IMR-90 (cell line): Measurements from ENCODE around the gene BCL11B. TPM values are rescaled to one million over a fixed set of nuclear protein-coding genes. Genes with fewer than 3 reads are reported as not detected.

Experiments
- ATAC-seq: fragments of 200-7000 bp; cut with Tn5 transposase; 2 replicates; pipeline ENCODE4 v1.9.1; 2020; ENCODE audit warnings: low read depth, mild to moderate bottlenecking, moderate library complexity
- BruUV-seq: library from RNA; stranded (reverse); fragments of 400-500 nt; replicated peaks from 2 replicates; lab custom pipeline; 2021; lab: Mats Ljungman, UMichigan
- CTCF ChIA-PET: fragments of 300-600 bp; formaldehyde crosslinking; extraction: SDS; loops from one replicate; lab custom pipeline; 2021; ENCODE audit warnings: antibody characterized with exemption; lab: Yijun Ruan, JAX
- POLR2A ChIA-PET: fragments of 300-600 bp; sonication (Branson Sonifier 250); formaldehyde crosslinking; loops from one replicate; lab custom pipeline; 2022; ENCODE audit warnings: antibody characterized with exemption; ENCODE audit not compliant: unreplicated experiment; lab: Charles Lee
- DNase-seq: peaks from one replicate; pipeline ENCODE4 v3.0.0; 2013
- H2AFZ ChIP-seq: replicated peaks from 2 replicates; pipeline ENCODE3; 2013; ENCODE audit warnings: low read length, mild to moderate bottlenecking; ENCODE audit not compliant: poor library complexity
- H2AK5ac ChIP-seq: 2 replicates; pipeline ENCODE4 v1.6.1; 2013; ENCODE audit warnings: low read depth, low read length, inconsistent platforms
- H2AK9ac ChIP-seq: replicated peaks from 2 replicates; pipeline ENCODE3; 2013; ENCODE audit warnings: mild to moderate bottlenecking, low read depth, low read length, moderate library complexity; ENCODE audit not compliant: poor library complexity
- H2BK120ac ChIP-seq: 2 replicates; pipeline ENCODE4 v1.6.1; 2013; ENCODE audit warnings: low read depth, low read length, inconsistent platforms
- H2BK15ac ChIP-seq: 3 replicates; pipeline ENCODE4 v1.6.1; 2013; ENCODE audit warnings: low read depth, low read length, inconsistent platforms
- H2BK20ac ChIP-seq: 2 replicates; pipeline ENCODE4 v1.6.1; 2013; ENCODE audit warnings: low read depth, mild to moderate bottlenecking, inconsistent platforms, low read length, moderate library complexity
- H2BK5ac ChIP-seq: 2 replicates; pipeline ENCODE4 v1.6.1; 2013; ENCODE audit warnings: mild to moderate bottlenecking, low read depth, low read length, inconsistent platforms; ENCODE audit not compliant: poor library complexity, severe bottlenecking
- H3K14ac ChIP-seq: replicated peaks from 2 replicates; pipeline ENCODE4 v1.6.1; 2013; ENCODE audit warnings: low read depth, low read length, inconsistent platforms
- H3K18ac ChIP-seq: 2 replicates; pipeline ENCODE4 v1.6.1; 2013; ENCODE audit warnings: low read depth, low read length, control low read depth
- H3K23ac ChIP-seq: 2 replicates; pipeline ENCODE4 v1.6.1; 2013; ENCODE audit warnings: low read depth, low read length, inconsistent platforms
- H3K27ac ChIP-seq: 2 replicates; pipeline ENCODE4 v1.5.1; 2013; ENCODE audit warnings: mild to moderate bottlenecking, control low read depth, low read length; ENCODE audit not compliant: insufficient read depth
- H3K27me3 ChIP-seq: 2 replicates; pipeline ENCODE4 v1.6.1; 2013; ENCODE audit warnings: low read length; ENCODE audit not compliant: control insufficient read depth, insufficient read depth
- H3K36me3 ChIP-seq: 2 replicates; pipeline ENCODE4 v1.6.1; 2013; ENCODE audit warnings: low read length, mixed read lengths; ENCODE audit not compliant: control insufficient read depth, insufficient read depth
- H3K4ac ChIP-seq: 2 replicates; pipeline ENCODE4 v1.6.1; 2013; ENCODE audit warnings: low read depth, low read length, inconsistent platforms
- H3K4me1 ChIP-seq: 2 replicates; pipeline ENCODE4 v1.6.1; 2013; ENCODE audit warnings: low read length, mixed read lengths; ENCODE audit not compliant: control insufficient read depth, insufficient read depth
- H3K4me2 ChIP-seq: 2 replicates; pipeline ENCODE4 v1.6.1; 2013; ENCODE audit warnings: low read depth, mild to moderate bottlenecking, control low read depth, low read length, moderate library complexity
- H3K4me3 ChIP-seq: 2 replicates; pipeline ENCODE4 v1.5.1; 2013; ENCODE audit warnings: low read depth, mild to moderate bottlenecking, control low read depth, low read length, moderate library complexity; ENCODE audit not compliant: insufficient read depth
- H3K56ac ChIP-seq: 2 replicates; pipeline ENCODE4 v1.6.1; 2013; ENCODE audit warnings: low read length, inconsistent platforms; ENCODE audit not compliant: insufficient read depth; ENCODE audit errors: extremely low read depth
- H3K79me1 ChIP-seq, 2 experiments: 2 replicates each; pipeline ENCODE4 v1.6.1; 2013; ENCODE audit warnings: low read length in 2 of 2, inconsistent platforms in 1 of 2, low read depth in 1 of 2
- H3K9ac ChIP-seq: 2 replicates; pipeline ENCODE4 v1.6.1; 2013; ENCODE audit warnings: low read depth, low read length, control low read depth
- H3K9me1 ChIP-seq: 2 replicates; pipeline ENCODE4 v1.6.1; 2013; ENCODE audit warnings: low read length, inconsistent platforms; ENCODE audit not compliant: insufficient read depth
- H3K9me3 ChIP-seq: 2 replicates; pipeline ENCODE4 v1.6.1; 2013; ENCODE audit warnings: low read length; ENCODE audit not compliant: control insufficient read depth, insufficient read depth
- H4K20me1 ChIP-seq: 2 replicates; pipeline ENCODE4 v1.6.1; 2013; ENCODE audit warnings: low read length, inconsistent platforms; ENCODE audit not compliant: insufficient read depth
- H4K5ac ChIP-seq: 2 replicates; pipeline ENCODE4 v1.6.1; 2013; ENCODE audit warnings: mild to moderate bottlenecking, low read depth, low read length, control low read depth
- H4K8ac ChIP-seq, 2 experiments: 2 replicates each; pipeline ENCODE4 v1.6.1; 2013; ENCODE audit warnings: low read depth in 2 of 2, low read length in 2 of 2, control low read depth in 1 of 2, inconsistent platforms in 1 of 2
- H4K91ac ChIP-seq: 2 replicates; pipeline ENCODE4 v1.6.1; 2013; ENCODE audit warnings: low read depth, low read length, inconsistent platforms; ENCODE audit not compliant: insufficient read depth
- BHLHE40 ChIP-seq: fragments of 150-350 bp; IDR thresholded peaks from 2 replicates; pipeline ENCODE4 v1.6.1; 2016; ENCODE audit warnings: mild to moderate bottlenecking, low read depth, low read length
- RCOR1 ChIP-seq: IDR thresholded peaks from 2 replicates; pipeline ENCODE4 v1.6.1; 2012; ENCODE audit warnings: mild to moderate bottlenecking, low read length, improper control_type of control experiment; ENCODE audit not compliant: insufficient replicate concordance
- RFX5 ChIP-seq: IDR thresholded peaks from 2 replicates; pipeline ENCODE4 v1.8.0; 2012; ENCODE audit warnings: low read depth, mild to moderate bottlenecking, low read length, moderate library complexity
- WGBS, 2 experiments: methylation state at CpG; one replicate each; pipeline versions ENCODE4 v1.1.5 to v1.1.7; 2013; ENCODE audit warnings: missing lambda C conversion rate in 2 of 2; ENCODE audit not compliant: insufficient read length in 1 of 2; ENCODE audit errors: extremely low coverage in 2 of 2; 5-methylcytosine and 5-hydroxymethylcytosine counted together
- dilution Hi-C: fragments of 300-500 bp; cut with HindIII; formaldehyde crosslinking; loops from one replicate; pipeline ENCODE4 v1.14.3; 2018; ENCODE audit warnings: low sequenced_read_pairs; ENCODE audit not compliant: unreplicated experiment
- in situ Hi-C: fragments of 300-500 bp; cut with MboI; formaldehyde crosslinking; loops from 3 replicates; pipeline ENCODE4 v1.14.3; 2019; ENCODE audit warnings: low sequenced_read_pairs, inconsistent platforms, mixed read lengths
- intact Hi-C: fragments of 100-400 bp; cut with micrococcal nuclease; formaldehyde crosslinking; loops from 2 replicates; pipeline ENCODE4 v1.10.0; 2022
- polyA plus RNA-seq, 3 experiments: library from polyadenylated mRNA; depleted of rRNA; stranded (reverse); fragments of >200 nt; gene quantifications; 2 replicates each; pipeline ENCODE4 v1.2.3, GENCODE V29; 2012; ENCODE audit warnings: low replicate concordance in 1 of 3
- total RNA-seq: library from RNA; depleted of rRNA; stranded (reverse); fragments of >200 nt; gene quantifications from 2 replicates; pipeline ENCODE4 v1.2.3, GENCODE V29; 2012

Gene BCL11B
- total and polyA plus RNA-seq, 2 of the 4 experiments (the other 2 are of a cell fraction) = under 0.01 TPM; not detected in 1

DNA sequence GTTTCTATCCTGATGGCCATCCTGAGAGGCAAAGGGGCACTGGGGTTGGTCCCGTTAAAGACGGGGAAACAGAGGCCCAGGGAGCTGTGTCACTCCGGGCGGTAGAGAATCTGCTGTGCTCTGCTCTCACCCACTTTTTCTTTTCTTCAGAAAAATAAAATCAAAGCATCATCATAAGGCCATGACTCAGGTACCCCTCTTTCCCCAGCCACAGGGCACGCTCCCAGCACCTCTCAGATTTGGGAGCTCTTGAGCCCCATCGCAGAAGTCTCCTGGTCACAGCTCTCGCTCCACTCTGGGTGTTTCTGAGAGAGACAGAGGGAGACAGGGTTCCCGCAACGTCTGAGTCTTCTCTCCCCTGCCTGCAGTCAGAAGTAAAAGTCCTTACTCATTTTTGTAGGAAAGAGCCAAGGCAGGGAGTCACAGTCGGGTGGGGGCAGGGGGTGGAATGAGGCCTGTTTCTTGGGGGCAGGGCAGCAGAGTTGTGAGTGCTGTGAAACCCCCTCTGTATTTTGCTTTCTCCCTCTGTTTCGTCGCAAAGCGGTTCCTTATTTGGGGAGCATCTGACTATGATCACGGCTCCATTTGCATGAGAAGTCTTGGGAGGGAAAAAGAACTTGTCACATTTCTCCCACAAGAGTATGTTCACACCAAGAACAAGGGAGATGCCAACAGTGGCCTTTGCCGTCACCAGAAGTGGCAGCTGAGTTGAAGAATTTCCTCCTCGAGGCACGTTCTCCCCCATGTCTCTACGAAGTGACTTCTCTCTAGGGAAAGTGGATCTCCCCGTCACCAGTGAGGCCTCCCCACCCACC, 139.0 kb downstream of the BCL11B start (continued):
- no peak for TF ChIP-seq BHLHE40

GRCh38 chr14:99131632-99132271, 140.2 kb downstream of the BCL11B start:
- no peaks in the 10 kb centered on the region for H4K20me1 ChIP-seq
- no peak overlapping the region for H2AFZ ChIP-seq
- H3K9me1 ChIP-seq = no peaks in the 10 kb centered on the region
- no peak overlapping the region for H3K18ac ChIP-seq
- ChIA-PET POLR2A (interaction anchor here (0.6 kb wide), 1 partner anchor 8 kb away, joined by 6 read pairs; no protein-coding TSS in a partner anchor), CTCF (interaction anchor here (0.6 kb wide), 1 partner anchor 135 kb away, joined by 4 read pairs; no protein-coding TSS in a partner anchor)
- no peak for DNase-seq
- no peak overlapping the region for H4K5ac ChIP-seq
- H3K36me3 ChIP-seq = no peaks in the 10 kb centered on the region
- H4K8ac ChIP-seq = no peak overlapping the region
- ATAC-seq = no peak
- no peak overlapping the region for H2BK5ac ChIP-seq
- WGBS, 2 experiments = 52% methylated on average over 2 of the region's 12 CpGs; no CpG with 5 or more reads in 1 of the 2 experiments
- BruUV-seq = no TSS peak
- H3K79me1 ChIP-seq = no peaks in the 10 kb centered on the region
- no peak overlapping the region for H3K27ac ChIP-seq
- H2BK120ac ChIP-seq = no peak overlapping the region
- no peak overlapping the region for H3K4me3 ChIP-seq
- no peak overlapping the region for H3K4ac ChIP-seq
- in situ Hi-C loops (no loop called here), intact Hi-C loops (no loop called here), dilution Hi-C loops (no loop called here)
- H3K9ac ChIP-seq = no peak overlapping the region
- H2AK5ac ChIP-seq = no peak overlapping the region
- H2BK20ac ChIP-seq = no peak overlapping the region
- no peaks in the 10 kb centered on the region for H3K27me3 ChIP-seq
- no peak overlapping the region for H3K4me2 ChIP-seq
- H3K23ac ChIP-seq = no peak overlapping the region
- H3K9me3 ChIP-seq = peaks cover 55% of the 10 kb centered on the region
- no peak overlapping the region for H4K91ac ChIP-seq
- no peak overlapping the region for H2BK15ac ChIP-seq
- no peaks in the 10 kb centered on the region for H3K4me1 ChIP-seq
- no peak overlapping the region for H2AK9ac ChIP-seq
- TF ChIP-seq RCOR1 (no peak), RFX5 (no peak)
- H3K56ac ChIP-seq = no peak overlapping the region
- no peak overlapping the region for H3K14ac ChIP-seq
